ENCODE results near the gene PTGES2.
A peak's percentile ranks its signal among the peaks of the same experiment; 100 is the strongest.
"Not testable (repeated sequence)": the region's sequence is repeated elsewhere in the genome, so short reads cannot be mapped to it uniquely, and the experiment has no call there.

PTGES2 gene

DNA sequence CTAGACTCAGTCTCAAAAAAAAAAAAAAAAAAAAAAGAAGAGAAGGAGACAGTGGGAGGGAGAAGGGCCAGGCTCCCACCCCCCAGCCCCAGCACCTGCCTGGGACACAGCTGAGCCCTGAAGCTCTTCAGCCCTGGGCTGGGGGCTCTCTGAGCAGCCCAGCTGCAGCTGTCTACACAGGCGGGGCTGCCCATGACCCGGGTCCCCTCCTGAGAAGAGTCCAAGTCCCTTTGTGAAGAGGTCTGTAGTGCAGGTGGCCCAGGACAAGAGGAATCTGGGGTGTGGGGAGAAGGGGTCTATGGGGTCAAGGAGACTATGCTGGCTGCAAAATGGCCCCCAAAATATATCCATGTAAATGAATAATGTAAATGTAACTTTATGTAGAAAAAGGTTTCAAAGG, 15.1 kb upstream of the PTGES2 start:
- DNase-seq, result no peak
- intact Hi-C loops (cut with DNase I), result no loop called here

DNA sequence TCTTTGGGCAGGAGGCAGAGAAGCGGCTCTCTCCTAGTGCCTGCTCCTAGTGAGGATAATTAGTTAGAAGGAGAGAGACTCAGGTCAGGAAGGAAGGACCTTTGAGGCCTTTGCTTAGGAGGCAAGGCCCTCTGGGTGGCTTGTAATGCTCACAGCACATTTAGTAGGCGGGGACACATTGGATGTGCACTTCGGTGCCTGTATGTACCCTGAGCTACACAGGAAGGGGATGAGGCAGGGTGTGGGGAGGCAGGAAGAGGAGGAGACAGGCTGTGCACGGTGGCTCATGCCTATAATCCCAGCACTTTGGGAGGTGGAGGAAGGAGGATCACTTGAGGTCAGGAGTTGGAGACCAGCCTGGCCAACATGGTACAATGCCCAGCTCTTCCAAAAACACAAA, 14.5 kb upstream of the PTGES2 start:
- DNase-seq, result no peak
- intact Hi-C loops (cut with DNase I), result no loop called here

DNA sequence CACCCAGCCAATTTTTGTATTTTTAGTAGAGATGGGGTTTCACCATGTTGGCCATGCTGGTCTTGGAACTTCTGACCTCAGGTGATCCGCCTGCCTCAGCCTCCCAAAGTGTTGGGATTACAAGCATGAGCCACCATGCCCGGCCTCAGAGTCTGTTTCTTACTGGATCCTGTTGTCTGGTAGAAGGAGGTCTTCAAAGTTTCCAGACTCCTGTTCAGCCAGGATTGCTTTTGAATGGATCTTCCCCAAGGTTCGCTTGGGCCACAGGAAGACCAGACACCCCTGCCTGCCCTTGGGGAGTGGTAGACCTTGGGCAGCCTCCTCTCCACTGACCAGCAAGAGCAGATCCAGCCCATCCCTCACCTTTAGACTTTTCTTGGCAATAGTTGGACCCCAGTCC, 14.1 kb upstream of the PTGES2 start:
- intact Hi-C loops (cut with DNase I), result no loop called here
- DNase-seq, result no peak

DNA sequence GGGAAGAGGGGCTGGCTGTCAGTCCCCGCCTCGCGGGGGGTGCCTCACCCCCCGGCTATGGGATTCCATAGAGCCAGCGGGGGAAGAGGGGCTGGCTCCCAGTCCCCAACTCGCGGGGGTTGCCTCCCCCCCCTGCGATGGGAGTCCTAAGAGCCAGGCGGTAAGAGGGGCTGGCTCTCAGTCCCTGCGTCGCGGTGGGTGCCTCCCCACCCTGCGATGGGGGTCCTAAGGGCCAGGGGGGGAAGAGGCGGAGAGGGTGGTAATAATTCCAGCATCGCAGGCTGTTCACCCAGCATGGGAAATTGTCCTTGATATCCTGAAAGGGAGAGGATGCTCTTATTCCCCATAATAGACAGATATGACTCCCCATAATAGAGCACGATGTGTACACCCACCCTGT, 12.1 kb upstream of the PTGES2 start:
- intact Hi-C loops (cut with DNase I), result no loop called here
- DNase-seq, result no peak

DNA sequence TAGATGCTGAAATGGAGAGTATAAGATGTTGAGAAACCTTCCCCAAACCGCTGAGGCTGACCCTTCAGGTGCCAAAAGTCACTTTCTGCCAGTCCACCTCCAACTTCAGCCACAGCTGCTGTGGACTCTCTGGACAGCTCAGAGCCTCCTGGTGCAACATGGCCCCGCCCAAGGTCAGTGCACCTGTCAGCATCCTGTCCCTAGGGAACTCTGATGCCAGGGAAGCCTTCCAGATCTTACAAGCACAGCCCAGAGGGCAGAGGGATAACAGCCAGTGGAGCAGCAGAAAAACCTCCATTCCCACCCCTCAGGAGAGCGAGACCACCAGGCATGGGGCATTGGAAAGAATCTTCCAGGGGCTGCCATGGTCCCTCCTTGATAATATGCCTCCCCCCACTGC, 10.5 kb upstream of the PTGES2 start:
- intact Hi-C loops (cut with DNase I), result no loop called here
- no peak for DNase-seq

DNA sequence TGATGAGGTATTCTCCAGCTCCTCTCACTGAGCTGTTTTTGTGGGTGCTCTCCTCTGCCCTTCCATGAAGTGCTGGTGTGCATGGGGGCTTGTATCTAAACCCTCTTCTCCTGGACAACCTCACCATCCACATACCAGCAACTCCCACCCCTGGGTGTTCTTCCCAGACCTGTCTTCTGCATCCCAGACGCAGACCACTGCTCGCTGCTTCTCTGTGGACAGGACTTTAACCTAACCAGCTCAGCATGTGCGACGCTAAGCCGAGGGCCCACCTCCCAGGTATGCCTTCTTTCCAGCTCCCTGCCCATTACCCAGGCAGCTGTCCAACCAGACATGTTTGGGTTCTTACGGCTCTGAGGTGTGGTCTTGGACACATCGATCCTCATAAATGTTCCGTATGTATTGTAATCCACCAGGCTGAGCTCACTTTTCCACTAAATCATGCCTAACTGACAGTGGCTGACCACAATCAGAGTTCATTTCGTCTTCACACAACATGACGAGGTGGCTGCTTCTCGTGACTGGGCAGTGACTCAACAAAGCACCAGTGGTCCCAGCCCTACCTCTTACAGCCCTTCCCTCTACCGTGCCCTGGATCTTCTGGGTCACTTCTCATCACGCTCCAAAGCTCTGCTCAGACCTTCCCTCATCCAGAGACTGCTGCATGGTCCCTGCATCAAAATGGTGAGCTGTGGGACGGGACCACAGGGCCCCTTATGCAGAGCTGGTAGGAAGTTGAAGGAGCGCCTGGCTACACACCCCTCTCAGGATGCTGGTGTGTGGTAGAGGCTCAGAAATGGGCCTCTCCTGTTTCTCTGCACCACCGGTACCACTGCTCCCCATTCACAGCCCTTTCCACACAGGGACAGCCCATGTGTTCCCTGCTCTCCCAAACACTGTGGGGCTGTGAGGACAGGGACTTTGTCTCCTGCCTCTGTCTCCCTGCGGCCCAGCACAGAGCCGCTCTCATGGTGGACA, 9.6 kb upstream of the PTGES2 start:
- no peak for DNase-seq
- intact Hi-C loops (cut with DNase I), result no loop called here

DNA sequence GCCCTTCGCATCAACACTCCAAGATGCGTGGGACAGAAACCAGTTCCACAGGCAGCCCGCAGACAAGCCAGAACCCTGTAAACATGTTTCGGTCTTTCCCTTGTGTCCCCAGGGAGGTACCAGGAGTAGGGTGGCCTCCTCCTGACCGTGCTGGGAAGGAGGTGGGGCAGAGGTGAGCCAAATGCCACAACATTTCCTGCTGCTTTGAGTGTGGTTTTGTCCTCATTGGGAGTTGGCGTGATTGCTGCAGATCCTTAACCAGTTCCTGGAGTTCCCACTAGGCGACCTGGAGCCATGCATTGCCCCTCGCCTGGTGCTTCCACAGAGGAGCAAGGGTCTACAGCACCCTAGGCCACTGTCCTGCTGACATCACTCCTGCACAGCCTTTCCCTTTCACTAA, 8.0 kb upstream of the PTGES2 start:
- DNase-seq; intact Hi-C loops (cut with DNase I): not testable (repeated sequence)

DNA sequence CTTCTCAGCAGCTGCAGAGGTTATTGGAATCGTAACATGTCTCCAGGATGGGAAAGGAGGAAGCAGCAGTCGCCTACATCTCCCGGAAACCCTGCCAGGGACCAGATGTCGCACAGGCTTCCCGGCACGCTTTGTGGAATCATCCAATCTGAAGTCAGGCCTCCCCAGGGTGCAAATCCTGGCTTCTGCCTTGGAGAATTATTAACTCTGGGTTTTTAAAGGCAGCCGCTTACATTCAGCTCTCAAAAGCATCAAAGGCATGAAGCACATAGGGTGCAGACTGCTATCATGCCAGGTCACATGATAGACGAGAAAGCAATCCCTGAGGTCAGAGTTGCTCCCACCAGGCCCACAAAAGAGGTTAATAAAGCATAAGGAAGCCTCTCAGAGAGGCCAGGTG, 4.6 kb upstream of the PTGES2 start:
- DNase-seq; intact Hi-C loops (cut with DNase I): not testable (repeated sequence)

DNA sequence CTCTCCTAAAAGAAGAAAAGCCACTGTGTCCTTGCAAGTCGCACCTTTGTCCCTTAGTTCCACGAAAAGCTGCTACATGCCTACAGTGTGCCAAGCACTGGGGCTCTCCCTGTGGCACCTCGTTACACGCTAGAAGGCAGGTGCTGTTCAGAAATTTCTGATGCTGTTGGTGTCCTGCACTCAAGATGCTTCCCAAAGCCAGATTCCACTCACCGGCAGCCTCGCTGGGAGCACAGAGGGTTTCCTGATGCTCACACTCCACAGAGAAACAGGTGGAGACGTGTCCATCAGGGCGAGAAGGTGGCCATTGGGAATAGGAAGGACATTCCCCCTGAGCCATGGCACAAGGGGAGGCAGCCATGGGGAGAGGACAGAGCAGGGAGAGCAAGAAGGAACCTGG, 3.8 kb upstream of the PTGES2 start:
- DNase-seq; intact Hi-C loops (cut with DNase I): not testable (repeated sequence)

DNA sequence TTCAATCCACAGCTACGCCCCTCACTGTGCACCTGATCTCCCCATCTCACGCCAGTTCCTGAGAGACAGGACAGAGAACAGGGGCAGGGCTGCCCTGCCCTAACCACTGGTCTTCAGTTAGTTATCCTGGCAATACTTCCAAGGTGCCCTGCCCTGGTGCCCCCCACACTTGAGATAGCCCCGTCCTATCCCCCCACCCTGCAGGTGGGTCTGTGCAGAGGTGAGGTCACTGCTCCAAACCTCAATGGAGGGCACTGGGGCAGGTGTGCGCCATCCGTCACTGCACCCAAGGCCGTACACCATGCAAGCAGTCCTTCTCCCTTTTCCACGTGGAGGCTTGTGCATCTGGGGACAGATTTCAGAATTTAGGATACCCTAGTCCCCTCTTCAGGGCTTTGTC, 3.1 kb upstream of the PTGES2 start:
- DNase-seq; intact Hi-C loops (cut with DNase I): not testable (repeated sequence)

DNA sequence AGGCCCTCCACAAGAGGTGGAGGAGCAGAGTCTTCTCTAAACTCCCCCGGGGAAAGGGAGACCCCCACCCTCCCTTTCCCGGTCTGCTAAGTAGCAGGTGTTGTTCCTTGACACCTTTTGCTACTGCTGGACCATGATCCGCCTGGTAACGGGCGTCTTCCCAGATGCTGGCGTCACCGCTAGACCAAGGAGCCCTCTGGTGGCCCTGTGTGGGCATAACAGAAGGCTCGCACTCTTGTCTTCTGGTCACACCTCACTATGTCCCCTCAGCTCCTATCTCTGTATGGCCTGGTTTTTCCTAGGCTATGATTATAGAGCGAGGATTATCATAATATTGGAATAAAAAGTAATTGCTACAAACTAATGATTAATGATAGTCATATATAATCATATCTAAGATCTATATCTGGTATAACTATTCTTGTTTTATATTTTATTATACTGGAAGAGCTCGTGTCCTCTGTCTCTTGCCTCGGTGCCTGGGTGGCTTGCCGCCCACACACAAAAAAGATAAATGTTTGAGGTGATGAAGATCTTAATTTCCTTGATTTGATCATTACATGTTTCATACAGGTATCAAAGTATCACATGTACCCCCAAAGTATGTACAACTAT, 2.6 kb upstream of the PTGES2 start:
- peak in 41 of 42 donors; percentile 33 to 86 (median 64) for DNase-seq
- intact Hi-C loops (cut with DNase I), result not testable (repeated sequence)

DNA sequence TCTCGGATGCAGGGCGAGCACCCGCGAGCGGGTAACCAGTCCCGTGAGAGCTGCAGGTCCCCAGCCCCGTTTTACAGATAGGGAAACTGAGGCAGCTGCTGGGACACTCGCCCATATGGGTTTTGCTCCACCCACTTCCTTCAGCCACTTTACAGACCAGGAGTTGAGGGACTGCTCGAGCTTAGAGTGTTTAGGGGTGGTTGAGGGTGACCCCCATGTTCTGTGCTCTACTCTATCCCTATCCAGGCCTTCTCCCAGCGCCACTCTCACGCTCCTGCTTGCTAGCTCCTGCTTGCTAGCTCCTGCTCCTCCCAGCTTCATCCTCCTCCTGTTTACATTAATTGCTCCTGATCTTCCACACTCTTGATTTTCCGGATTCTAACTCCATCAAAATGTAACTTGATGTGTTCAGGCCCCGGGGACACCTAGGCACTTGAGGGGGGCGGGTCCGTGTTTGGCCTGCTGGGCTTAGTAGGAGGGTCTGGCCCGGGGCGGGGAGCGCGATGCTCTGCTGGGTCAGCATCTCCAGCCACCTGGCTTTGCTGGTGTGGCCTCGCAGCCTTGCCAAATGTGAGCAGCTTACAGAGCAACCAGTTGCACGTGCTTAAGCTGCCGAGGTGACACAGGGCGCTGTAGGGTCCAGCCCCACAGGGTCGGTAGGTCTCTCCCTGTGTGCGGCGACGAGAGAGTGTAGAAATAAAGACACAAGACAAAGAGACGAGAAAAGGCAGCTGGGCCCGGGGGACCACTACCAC, 1.5 kb upstream of the PTGES2 start:
- peak in 3 of 42 donors; percentile 25 to 33 (median 30) for DNase-seq
- intact Hi-C loops (cut with DNase I), result no loop called here

DNA sequence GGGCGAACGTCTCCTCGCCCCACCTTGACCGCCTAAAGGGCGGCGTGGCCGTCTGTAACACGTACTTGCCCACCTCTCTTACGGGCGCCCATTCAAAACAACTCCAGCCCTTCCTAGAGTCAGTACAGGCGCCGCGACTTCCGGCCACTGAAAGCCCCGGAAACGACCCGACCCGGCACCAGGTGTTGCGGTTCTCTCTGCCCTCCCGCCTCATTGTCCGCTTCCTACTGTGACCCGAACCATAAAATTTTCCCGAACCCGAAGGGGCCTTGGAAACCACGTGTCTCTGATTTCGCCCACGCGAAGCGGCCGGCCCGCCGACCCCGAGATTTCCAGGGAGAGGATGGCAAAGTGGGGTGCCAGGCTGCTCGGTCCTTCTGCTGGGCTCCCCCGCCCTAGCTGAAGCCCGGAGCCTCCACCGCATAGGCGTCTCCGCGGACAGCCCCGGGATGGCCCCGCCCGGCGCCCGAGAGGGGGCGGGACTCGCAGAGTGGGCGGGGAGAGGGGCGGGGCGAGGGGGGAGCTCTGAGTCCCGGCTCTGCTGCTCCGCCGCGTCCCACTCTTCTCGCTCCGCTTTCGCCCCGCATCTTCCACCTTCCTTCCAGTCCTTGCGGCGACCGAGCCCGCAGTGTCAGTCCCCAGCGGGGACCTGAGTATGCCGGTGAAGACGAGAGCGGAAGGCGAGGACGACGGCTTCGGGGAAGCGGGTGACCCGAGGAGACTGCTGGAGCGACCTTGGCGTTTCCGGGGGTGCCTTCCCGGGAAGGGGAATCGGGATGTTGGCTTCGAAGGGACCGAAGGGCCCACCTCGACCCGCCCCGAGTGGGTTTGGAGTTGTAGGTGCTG, 684 bp upstream of the PTGES2 start:
- peak; percentile 67 to 94 (median 87) for DNase-seq
- intact Hi-C loops (cut with DNase I), result no loop called here

DNA sequence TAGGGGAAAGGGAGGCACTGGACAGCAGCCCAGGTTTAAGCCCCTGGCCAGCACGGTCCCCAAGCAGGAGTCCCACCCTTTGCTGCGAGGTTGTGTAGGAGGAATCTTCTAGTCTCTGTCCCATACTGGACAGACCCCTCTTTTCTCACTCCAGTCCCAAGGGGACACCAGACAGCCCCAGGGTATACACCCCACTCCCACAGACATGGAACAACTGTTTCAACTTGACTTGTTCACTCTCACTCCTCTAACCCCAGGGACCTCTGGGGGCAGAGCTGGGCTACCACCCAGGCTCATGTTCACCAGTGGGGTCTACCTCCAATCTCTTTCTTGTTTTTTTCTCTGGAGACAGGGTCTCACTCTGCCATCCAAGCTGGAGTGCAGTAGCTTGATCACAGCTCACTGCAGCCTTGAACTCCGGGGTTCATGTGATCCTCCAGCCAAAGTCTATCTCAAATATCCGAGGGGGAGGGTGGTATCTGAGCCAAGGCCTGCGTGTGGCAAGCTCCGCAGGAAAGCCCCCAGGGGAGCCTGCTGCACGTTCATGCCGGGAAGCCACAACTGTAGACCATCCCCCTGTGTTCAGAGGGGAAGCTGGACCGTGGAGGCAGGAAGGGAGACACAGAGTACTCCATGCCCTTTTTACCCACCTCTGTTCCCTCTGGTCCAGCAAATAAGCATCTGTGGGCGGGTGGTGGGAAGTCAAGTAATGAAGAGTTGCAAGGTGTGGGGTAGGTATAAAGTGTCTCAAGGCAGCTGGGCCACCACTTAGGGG, 1.8 kb downstream of the PTGES2 start:
- intact Hi-C loops (cut with DNase I), result no loop called here
- no peak for DNase-seq

DNA sequence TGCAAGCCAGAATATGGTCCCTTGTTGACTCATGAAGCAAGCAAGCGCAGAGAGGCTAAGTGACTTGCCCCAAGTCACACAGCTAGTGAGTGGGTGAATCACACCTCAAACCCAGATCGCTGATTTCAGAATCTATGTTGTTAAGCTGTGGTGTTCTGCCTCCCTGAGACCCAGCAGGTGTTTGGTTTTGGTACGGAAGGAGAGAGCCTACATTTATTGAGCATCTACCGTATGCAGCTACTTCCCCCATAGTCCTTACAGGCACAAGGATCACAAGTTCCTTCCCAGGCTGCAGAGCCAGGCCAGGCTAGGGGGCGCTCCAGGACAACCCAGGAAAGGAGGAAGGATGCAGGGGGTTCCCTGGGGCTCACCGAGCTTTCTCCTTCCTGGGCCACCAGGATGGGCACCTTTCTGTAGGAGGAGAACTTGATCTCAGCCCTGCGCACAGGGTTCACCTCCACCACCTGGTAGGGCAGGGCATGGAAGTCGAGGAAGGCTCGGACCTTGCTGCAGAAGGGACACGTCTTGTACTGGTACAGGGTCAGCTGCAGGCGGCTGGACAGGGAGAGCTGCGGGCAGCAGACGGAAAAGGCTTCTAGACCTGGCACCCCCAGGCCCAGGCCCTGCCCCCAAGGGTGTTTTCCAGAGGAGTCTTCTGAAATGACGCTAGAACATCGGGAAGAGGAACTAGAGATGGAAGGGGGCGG, 2.5 kb downstream of the PTGES2 start:
- intact Hi-C loops (cut with DNase I), result no loop called here
- peak; percentile 51 to 84 (median 72) for DNase-seq

DNA sequence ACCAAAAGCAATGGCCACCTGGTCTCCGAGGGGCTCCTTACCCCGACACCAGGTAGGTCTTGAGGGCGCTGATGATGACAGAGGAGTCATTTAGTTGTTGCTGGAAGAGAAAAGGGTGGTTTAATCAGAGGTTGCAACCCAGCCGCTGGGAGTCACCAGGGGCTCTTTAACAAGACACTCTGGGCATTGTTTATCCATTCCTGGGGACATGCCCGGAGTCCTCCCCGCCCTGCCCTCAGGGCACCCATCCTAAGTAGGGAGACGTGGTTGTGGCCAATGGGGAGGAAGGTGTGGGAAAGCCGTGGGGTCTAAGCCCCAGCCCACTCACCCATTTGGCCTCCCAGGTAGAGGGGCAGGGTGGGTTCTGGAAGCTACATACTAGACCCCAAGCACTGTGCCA, 3.1 kb downstream of the PTGES2 start:
- intact Hi-C loops (cut with DNase I), result no loop called here
- no peak for DNase-seq

DNA sequence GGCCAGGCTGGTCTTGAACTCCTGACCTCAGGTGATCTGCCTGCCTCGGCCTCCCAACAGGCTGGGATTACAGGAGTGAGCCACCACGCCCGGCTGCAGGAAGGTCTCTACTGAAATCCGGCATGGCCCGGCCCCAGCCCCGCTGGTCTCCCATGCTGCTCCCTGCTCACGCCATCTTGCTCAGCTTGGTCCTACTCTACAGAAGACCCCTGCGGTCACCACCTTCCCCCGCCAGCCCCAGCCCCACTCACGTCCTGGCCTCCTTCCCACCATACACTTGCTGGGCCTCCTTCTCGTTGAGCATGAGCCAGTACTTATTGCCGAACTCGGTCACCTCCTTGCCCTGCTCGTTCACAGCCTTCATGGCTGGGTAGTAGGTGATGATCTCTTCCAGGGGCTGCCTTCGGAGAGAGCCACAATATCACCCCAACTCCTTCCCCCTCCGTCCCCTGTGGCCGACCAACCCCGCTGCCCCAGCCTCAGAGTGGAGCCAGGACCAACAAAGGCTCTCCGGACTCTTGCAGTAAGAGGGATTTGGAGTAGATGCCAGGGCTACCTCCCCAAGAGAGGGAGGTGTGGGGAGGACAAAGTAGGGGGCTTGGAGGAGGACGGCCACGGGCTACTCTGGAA, 4.0 kb downstream of the PTGES2 start:
- no peak for DNase-seq
- intact Hi-C loops (cut with DNase I), result no loop called here
